GM21619 (cell line): ENCODE data around the gene SLC18A3.

Source experiments
- ATAC-seq: cut with Tn5 transposase; IDR thresholded peaks from one replicate; pipeline ENCODE4 v1.9.1; 2021; ENCODE audit not compliant: unreplicated experiment

SLC18A3 gene

DNA sequence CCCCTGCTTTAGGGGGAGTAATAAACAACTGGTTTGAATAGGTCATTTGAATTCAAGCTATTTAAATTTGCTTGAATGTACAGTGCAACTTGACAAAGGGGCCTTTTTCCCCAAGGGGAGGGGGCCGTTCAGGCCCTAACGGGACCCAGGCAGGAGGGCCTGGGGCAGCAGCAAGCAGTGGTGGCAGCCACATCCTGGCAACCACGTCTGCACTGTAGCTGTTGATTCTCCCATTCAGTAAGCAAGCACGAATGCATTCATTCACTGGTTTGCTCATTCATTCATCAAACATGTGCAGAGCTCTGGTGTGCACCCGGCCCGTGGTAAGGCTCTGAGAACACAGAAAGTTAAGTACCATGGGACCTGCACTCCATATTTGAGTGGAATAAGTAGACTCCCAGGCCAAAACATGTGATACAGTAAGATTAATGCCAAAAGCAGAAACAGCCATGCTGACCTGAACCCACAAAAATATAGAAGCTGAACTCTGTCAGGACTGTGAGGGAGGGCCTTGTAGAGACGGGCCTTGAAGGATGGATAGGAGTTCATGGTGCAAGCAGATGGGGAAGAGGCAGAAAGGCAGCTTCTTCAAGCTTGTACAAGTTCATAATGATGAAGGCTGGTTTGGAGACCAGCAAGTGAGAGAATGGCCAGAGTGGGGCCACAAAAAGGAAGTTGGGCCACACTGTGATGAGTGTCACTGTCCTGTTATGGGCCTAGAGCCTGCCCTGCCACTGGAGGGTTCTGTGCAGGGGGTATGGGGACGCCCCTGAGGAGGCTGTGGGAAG, 40.0 kb downstream of the SLC18A3 start:
- no peak for ATAC-seq

GRCh38 chr10:49650724-49651034, 40.6 kb downstream of the SLC18A3 start:
- ATAC-seq, result no peak

DNA sequence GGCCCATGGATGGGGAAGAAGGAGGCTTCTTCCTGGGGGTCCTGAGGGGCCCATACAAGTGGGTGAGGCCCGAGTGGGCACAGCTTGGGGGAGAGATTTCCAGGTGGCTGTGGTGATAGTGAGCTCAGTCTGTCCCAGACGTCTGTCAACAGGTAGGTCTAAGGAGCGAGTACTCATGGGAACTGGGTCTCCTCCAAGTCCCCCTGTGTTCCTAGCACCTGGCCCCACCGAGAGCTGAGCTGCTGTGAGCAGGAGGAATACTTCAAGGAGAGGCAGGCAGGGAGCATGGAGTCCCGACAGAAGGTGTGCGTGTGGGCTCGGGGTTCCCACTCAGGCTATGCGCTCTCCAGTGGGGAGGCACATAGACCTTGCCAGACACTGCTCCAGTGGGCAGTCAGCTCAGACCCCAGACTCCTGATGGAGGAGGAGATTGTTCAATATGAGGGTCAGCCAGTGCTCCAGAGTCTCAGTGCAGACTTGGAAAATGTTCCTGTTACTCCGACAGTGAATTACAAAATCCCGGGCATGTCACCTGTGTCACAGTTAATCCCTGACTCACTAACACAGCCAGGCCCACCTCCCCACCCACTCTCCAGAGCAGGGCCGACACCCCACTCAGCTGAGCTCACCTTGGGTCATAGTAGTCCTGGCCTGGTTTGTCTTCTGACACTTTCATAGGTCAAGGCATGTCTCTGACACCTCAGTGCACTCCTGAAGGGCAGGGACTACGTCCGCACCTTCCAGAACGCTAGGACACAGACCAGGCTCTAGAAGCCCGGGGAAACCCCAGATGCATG, 41.1 kb downstream of the SLC18A3 start:
- no peak for ATAC-seq

- ATAC-seq, result no peak
Measured at GRCh38 chr10:49651917-49652316, 41.8 kb downstream of the SLC18A3 start.

DNA sequence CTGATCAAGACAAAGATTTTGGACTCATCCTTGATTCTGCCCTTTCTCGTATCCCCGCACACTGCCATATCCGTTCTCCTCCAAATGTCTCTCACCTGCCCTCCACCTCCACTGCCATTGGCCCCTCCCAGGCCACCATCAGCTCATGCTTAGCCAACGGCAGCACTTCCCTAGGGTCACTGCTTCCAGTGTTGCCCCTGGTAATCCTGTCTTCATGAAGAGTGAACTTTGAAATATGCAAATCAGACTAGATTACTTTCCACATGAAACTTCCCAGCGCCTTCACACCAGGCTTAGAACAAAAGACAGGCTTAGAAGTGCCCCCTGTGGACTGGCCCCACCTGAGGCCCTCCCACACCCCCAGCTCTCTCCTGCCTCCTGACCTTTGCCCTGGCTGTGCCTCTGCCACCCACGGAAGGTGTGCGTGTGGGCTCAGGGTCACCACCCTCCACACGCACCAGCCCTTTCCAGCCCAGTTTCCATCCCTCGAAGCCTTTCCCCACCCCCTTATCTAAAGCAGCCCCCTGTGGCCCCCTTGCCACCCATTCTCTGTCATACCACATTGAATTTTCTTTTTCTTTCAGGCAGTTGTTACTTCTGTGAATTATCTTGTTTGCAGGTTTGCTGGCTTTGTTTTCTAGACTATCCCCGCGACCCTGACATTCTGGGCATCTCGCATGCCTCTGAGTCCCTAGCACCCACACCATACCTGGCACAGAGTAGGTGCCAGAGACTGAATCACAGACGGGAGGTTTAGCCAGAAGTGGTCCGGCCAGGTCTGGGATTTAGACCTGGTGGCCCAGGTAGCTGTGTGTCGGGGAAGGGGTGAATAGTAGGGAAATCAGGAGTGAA, 42.5 kb downstream of the SLC18A3 start:
- ATAC-seq, result no peak

GRCh38 chr10:49653273-49653929, 43.3 kb downstream of the SLC18A3 start:
- no peak for ATAC-seq

DNA sequence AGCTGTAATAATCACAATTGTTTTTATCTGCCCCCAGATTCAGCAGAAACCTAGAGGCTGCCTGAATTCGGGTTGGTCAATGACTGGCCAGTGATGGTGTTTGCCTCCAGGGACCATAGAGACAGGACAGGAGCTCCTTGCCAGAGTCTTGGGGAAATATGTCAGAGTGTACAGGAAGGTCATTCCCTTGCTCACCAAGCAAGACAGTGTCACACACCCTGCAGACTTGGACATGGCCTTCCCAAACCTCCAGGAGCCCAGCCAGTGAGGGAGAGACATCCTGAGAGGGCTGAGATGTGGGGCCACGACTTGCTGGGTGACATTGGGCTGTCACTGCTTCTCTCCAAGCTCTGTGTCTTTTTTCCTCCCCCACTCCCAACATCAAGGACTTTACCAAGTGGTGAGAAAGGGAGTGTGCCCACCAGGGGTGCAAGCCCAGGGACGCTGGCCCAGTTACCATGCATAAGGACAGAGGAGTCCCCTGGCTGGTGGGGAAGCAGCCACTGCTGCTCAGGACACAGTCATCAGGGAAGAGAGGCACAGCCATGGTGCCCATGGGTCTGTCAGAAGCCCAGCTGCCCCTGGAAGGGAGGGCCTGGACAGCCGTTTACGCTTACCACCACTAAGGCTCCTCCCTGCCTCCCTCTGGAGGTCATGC, 44.1 kb downstream of the SLC18A3 start:
- ATAC-seq, result no peak

- ATAC-seq, result no peak
Measured at GRCh38 chr10:49655099-49655498, 45.0 kb downstream of the SLC18A3 start.

DNA sequence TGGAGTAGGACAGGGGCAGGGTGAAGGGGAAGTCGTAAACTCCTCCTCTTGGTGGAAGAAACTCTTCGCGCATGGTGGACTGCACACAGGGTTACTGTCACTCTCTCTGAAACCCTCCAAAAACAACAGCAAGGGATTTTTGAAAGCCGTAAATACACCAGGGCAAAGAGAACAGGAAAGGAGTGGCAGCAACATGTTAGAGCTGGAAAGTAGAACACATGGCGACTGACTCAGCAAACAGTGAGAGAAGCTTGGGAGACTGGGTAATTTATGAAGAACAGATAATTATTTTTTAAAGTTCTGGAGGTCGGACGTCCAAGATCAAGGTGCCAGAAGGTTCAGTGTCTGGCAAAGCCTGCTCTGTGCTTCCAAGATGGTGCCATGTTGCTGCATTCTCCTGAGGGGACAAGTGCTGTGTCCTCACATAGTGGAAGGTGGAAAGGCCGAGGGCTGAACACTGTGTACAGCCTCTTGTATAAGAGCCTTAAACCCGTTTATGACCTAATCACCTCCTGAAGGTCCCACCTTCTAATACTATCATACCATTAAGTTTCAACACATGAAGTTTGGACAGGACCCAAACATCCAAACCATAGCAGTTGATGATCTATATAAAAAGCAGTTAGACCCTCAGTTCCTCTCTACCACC, 46.9 kb downstream of the SLC18A3 start:
- ATAC-seq, result no peak

- no peak for ATAC-seq
Measured at GRCh38 chr10:49657606-49658005, 47.5 kb downstream of the SLC18A3 start.

GRCh38 chr10:49661140-49661856, 51.2 kb downstream of the SLC18A3 start:
- no peak for ATAC-seq
